NCI-H1105 treated with DMSO at 0.1 percent for 48 hours (cell line): ENCODE data around the gene GPR78.

Experiments
- DNase-seq: peaks from one replicate; lab custom pipeline; 2025; lab: John Stamatoyannopoulos, UW

GPR78 gene, protein sequence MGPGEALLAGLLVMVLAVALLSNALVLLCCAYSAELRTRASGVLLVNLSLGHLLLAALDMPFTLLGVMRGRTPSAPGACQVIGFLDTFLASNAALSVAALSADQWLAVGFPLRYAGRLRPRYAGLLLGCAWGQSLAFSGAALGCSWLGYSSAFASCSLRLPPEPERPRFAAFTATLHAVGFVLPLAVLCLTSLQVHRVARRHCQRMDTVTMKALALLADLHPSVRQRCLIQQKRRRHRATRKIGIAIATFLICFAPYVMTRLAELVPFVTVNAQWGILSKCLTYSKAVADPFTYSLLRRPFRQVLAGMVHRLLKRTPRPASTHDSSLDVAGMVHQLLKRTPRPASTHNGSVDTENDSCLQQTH

GRCh38 chr4:8580321-8581093 is at the start of gene GPR78:
Gene GPR78 (plus strand): TSS chr4:8580392. CDS start chr4:8580983, 591 bp downstream.
- peak; percentile 49 for DNase-seq

DNA sequence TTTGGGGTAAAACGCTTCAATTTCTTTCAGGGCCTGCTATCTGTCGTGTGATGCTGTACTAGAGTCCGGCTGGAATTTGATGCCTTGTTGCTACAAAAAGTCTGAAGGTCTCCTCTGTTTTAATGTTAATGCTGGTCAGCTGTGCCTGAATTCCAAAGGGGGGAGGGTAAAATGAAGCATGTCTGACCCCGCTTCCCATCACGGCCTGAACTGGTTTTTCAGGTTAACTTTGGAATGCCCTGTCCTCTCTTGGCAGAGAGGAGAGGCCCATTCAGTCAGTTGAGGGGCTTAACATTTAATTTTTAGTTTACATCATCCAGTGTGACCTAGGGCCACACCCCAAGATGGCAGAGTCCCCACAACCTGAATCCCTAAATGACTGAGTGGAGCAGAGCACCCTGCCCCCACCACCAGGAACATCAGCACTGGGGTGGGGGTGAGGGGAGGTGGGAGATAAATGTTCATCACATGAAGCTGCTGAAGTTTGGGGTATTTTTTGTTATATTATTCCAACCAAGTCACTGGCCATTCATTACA is 47.9 kb upstream of the GPR78 start:
- DNase-seq = no peak

DNA sequence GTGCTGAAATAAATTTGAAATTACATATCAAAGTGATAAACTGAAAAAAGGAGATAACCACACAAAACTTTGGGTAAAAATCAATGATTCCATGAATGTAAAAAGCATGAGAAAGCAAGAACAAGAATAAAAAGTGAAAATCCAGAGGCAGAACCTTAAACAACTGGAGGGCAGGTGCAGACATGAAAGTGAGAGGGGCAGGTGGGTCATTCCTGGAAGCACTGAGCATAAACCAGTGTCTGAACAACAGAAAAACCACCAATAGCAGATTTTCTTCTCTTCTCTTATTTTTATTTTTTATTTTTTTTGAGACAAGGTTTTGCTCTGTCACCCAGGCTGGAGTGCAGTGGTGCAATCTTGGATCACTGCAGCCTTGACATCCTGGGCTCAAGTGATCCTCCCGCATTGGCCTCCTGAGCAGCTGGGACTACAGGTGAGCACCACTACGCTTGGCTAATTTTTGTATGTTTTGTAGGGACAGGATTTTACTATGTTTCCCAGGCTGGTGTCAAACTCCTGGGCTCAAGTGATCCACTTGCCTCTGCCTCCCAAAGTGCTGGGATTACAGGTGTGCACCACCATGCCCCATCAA is 46.8 kb upstream of the GPR78 start:
- no peak for DNase-seq

- no peak for DNase-seq
These were observed 46.1 kb upstream of the GPR78 start for GRCh38 chr4:8534129-8534528.

DNA sequence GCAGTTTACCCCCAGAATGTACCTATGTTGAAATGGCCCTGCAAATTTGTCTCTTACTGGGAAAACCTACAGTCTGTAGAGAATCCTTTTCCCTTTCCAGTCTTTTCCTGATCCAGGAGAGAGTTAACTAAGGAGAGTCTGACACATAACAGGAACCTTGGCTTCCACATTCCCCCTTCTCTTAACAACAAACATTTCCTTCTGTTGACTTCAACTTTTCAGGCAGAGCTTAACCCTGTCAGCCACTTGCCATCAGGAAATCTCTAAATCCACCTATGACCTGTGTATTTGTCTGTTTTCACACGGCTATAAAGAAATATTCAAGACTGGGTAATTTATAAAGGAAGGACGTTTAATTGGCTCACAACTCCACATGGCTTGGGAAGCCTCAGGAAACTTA is 45.6 kb upstream of the GPR78 start:
- no peak for DNase-seq

GRCh38 chr4:8536467-8536866 is 43.7 kb upstream of the GPR78 start:
- DNase-seq = no peak

- peak; percentile 45 for DNase-seq
These were observed 43.1 kb upstream of the GPR78 start for GRCh38 chr4:8537041-8537461.

GRCh38 chr4:8538076-8538702 is 42.0 kb upstream of the GPR78 start:
- no peak for DNase-seq

- no peak for DNase-seq
These were observed 41.3 kb upstream of the GPR78 start for GRCh38 chr4:8538703-8539567.

- no peak for DNase-seq
These were observed 40.5 kb upstream of the GPR78 start for GRCh38 chr4:8539661-8540060.

- DNase-seq = no peak
These were observed 40.1 kb upstream of the GPR78 start for GRCh38 chr4:8540072-8540471.

GRCh38 chr4:8540586-8540985 is 39.6 kb upstream of the GPR78 start:
- no peak for DNase-seq

GRCh38 chr4:8540991-8541390 is 39.2 kb upstream of the GPR78 start:
- no peak for DNase-seq

- DNase-seq = no peak
These were observed 38.0 kb upstream of the GPR78 start for GRCh38 chr4:8541981-8542715.

- no peak for DNase-seq
These were observed 37.2 kb upstream of the GPR78 start for GRCh38 chr4:8542776-8543525.

GRCh38 chr4:8543623-8544022 is 36.6 kb upstream of the GPR78 start:
- DNase-seq = no peak

GRCh38 chr4:8544282-8544681 is 35.9 kb upstream of the GPR78 start:
- no peak for DNase-seq

- no peak for DNase-seq
These were observed 35.3 kb upstream of the GPR78 start for GRCh38 chr4:8544741-8545438.

DNA sequence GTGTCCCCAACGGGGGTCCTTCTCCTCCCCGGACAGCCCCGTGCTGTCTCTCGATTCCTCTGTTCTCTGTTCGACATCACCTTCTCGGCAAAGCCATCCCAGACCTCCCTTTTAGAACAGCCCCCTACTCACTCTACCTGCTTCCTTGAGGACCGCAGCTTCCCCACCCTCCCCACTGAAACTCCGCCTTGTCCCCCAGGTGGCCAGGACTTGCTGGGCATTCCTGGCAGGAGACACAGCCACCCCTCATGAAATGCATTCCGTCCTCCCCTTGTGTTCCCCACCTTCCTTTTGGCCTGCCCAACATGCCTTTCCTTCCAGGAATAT is 34.8 kb upstream of the GPR78 start:
- DNase-seq = no peak
